ENCODE results near the gene KSR1.

KSR1 gene

GRCh38 chr17:27502526-27503324, 46.5 kb downstream of the KSR1 start:
- no peak overlapping the region for H3K27ac ChIP-seq
- no peak for TF ChIP-seq ZFX (IDR thresholded peaks at IDR 0.05; ENCODE audit: borderline replicate concordance)
- TF ChIP-seq, protein P1, sequence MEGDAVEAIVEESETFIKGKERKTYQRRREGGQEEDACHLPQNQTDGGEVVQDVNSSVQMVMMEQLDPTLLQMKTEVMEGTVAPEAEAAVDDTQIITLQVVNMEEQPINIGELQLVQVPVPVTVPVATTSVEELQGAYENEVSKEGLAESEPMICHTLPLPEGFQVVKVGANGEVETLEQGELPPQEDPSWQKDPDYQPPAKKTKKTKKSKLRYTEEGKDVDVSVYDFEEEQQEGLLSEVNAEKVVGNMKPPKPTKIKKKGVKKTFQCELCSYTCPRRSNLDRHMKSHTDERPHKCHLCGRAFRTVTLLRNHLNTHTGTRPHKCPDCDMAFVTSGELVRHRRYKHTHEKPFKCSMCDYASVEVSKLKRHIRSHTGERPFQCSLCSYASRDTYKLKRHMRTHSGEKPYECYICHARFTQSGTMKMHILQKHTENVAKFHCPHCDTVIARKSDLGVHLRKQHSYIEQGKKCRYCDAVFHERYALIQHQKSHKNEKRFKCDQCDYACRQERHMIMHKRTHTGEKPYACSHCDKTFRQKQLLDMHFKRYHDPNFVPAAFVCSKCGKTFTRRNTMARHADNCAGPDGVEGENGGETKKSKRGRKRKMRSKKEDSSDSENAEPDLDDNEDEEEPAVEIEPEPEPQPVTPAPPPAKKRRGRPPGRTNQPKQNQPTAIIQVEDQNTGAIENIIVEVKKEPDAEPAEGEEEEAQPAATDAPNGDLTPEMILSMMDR (IDR thresholded peaks at IDR 0.05), result no peak

- no peak overlapping the region for H3K27ac ChIP-seq
- TF ChIP-seq, protein P1 (IDR thresholded peaks at IDR 0.05), result no peak
- no peak for TF ChIP-seq ZFX (IDR thresholded peaks at IDR 0.05; ENCODE audit: borderline replicate concordance)
These were observed 47.4 kb downstream of the KSR1 start for GRCh38 chr17:27503611-27504010.

- TF ChIP-seq, protein P1 (IDR thresholded peaks at IDR 0.05), result no peak
- TF ChIP-seq ZFX (IDR thresholded peaks at IDR 0.05; ENCODE audit: borderline replicate concordance), result no peak
- H3K27ac ChIP-seq, result no peak overlapping the region
These were observed 48.1 kb downstream of the KSR1 start for GRCh38 chr17:27504188-27504995.

- no peak overlapping the region for H3K27ac ChIP-seq
- TF ChIP-seq, protein P1 (IDR thresholded peaks at IDR 0.05), result no peak
- TF ChIP-seq ZFX (IDR thresholded peaks at IDR 0.05; ENCODE audit: borderline replicate concordance), result no peak
These were observed 50.3 kb downstream of the KSR1 start for GRCh38 chr17:27506348-27507218.

DNA sequence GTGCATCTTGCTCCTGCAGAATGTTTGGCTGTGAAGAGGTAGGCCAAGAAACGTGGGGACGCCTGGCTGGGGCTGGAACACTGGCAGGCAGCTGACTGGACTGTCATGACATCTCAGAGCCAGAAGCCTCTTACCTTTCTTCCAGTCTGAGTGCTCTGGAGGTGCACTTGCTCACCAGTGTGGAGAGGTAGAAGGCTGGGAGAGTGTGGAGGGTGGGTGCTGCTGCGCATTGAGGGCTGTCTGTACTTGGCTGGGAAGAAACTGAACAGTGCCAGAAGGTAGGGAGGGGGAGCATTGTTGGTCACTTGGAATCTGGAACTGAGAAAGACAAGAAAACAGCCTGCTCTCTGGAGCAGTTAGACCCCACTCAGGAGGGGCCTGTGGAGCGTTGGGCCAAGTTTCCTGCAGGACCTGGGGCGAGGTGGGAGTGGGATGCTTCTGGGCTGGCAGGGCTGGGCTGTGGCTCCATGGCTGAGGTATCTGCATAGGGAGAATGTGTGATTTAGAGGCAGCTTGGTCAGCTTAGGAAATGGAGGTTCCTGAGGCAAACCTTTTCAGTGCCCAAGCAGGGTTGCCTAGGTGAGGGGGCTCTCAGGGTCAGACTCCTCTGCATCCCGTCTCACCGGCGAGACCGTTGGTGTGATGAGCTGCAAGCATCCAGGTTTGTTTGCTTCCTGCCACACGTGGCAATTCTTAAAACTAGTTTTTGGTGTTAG, 55.1 kb downstream of the KSR1 start:
- TF ChIP-seq, protein P1 (IDR thresholded peaks at IDR 0.05), result no peak
- no peak for TF ChIP-seq ZFX (IDR thresholded peaks at IDR 0.05; ENCODE audit: borderline replicate concordance)
- H3K27ac ChIP-seq, result no peak overlapping the region

GRCh38 chr17:27512031-27512430, 55.8 kb downstream of the KSR1 start:
- TF ChIP-seq, protein P1 (IDR thresholded peaks at IDR 0.05), result no peak
- no peak for TF ChIP-seq ZFX (IDR thresholded peaks at IDR 0.05; ENCODE audit: borderline replicate concordance)
- H3K27ac ChIP-seq, result no peak overlapping the region

Data from 22Rv1 (cell line).